ENCODE measurements around the gene RHOA.

Gene RHOA

DNA sequence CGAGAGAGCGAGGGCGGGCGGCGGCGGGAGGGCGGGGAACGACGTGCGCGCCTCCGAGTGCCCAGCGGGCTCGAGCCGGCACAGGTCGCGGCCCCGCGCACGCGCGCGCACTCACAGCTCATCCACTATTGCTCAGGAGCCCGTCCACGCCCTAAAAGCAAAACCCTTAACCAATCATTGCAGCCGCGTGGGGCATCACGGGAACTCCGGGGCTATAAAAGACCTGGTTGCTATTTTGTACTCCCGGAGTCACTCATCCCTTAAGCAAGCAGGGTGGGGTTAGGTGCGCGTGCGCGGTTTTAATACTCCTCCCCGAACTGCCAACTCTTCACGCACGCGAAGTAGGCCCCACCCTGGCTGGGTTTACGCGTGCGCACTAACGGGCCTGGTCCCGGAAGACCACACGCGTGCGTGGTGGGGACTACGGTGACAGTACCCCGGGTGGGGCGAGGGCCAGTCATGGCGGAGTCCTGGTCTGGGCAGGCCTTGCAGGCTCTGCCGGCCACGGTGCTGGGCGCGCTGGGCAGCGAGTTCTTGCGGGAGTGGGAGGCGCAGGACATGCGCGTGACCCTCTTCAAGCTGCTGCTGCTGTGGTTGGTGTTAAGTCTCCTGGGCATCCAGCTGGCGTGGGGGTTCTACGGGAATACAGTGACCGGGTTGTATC is at the start of gene RHOA, which contains the start of gene TCTA:
RHOA (minus strand) TSS at position 9 of the 664 bp plus-strand sequence. CDS start 36,387 bp downstream, outside the sequence.
TCTA (plus strand) TSS at position 456 of the 664 bp plus-strand sequence; CDS start at position 460, 4 bp downstream.
- DNase-seq = peak; percentile 90

- no peak for DNase-seq
Observed at GRCh38 chr3:49460956-49461355, 49.2 kb upstream of the RHOA start.

DNA sequence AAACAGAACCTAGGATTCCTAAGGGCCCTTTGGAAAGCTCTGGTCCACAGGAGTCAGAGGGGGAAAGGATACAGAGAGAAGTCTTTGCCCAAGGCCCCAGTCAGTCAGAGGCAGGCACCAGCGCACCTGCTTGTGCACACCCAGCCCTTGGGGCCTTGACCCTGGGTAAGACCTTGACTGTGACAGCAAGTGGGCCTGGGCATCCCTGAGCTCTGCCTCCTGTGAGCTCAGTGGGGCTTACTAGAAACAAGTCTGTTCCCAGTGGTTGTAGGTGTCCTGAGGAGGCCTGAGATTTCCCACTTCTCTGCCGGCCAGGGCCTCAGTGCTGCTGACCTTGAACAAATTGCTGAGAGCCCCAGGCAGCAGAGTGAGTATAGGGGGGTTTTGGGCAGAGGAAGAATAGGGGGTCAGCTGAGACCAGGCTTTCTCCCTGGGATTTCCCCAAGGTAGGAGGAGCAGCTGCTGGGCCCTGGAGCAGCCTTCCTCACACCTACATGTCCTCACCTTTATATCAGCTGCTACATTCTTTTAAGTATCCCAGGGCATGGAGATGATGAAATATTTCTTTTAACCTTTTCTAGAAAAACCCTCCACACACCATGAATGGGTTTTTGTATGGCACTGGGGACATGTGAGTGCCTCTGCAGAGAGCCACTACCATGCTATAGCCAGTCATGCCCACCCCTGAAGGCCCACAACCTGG is 48.6 kb upstream of the RHOA start:
- DNase-seq = no peak

GRCh38 chr3:49456466-49456865 is 44.7 kb upstream of the RHOA start:
- DNase-seq = no peak

- DNase-seq = no peak
Observed at GRCh38 chr3:49454898-49455681, 43.3 kb upstream of the RHOA start.

GRCh38 chr3:49454458-49454857 is 42.7 kb upstream of the RHOA start:
- no peak for DNase-seq

GRCh38 chr3:49453621-49454020 is 41.8 kb upstream of the RHOA start:
- no peak for DNase-seq

- no peak for DNase-seq
Observed at GRCh38 chr3:49445391-49445790, 33.6 kb upstream of the RHOA start.

DNA sequence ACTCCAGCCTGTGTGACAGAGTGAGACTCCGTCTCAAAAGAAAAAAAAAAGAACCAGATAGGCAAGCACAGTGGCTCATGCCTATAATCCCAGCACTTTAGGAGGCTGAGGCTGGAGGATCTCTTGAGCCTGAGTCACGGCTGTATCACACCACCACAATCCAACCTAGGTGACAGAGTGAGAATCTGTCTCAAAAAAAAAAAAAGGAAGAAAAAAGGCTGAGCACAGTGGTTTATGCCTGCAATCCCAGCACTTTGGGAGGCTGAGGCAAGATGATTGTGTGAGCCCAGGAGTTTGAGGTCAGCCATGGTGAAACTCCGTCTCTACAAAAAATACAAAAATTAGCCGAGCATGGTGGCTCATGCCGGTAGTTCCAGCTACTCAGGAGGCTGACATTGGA is 23.0 kb upstream of the RHOA start:
- no peak for DNase-seq

DNA sequence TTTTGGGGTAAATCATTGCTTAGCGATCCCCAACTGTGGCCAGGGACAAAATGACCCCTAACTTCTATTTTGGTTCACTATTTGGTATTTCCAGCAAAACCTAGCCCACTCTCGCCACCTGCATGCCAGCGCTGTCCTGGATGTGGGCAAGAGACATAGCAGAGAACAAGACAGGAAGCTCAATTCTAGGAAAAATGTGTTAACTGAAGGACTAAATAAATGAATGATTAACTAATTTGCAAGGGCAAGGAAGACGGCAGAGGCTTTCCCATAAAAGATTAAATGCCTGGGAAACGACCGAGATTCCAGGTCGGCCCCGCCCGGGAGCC is 16.9 kb upstream of the RHOA start:
- no peak for DNase-seq

DNA sequence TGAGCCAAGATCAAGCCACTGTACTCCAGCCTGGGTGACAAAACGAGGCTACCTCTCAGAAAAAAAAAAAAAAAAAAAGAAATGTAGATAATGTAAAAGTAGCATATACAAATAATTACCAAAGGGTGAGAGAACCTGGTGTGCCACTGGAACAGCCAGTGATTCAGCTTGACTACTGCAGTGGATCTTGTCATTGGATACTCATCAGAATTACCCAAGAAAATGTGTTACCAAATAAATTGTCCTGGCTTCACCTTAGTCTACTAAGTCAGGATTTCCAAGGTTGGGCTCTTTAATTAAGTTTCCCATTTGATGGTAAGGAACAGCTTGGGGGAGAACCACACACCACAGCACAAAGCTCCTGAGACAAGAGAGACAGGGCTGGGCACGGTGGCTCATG is 15.8 kb upstream of the RHOA start:
- DNase-seq = no peak

GRCh38 chr3:49424816-49425215 is 13.0 kb upstream of the RHOA start:
- DNase-seq = no peak

GRCh38 chr3:49422379-49423248 is 10.8 kb upstream of the RHOA start, which contains the start of gene AMT:
TSS of gene AMT (minus strand) at chr3:49422473. CDS start at chr3:49422450, 23 bp downstream.
- DNase-seq = no peak

- no peak for DNase-seq
Observed at GRCh38 chr3:49421890-49422378, 10.2 kb upstream of the RHOA start.

DNA sequence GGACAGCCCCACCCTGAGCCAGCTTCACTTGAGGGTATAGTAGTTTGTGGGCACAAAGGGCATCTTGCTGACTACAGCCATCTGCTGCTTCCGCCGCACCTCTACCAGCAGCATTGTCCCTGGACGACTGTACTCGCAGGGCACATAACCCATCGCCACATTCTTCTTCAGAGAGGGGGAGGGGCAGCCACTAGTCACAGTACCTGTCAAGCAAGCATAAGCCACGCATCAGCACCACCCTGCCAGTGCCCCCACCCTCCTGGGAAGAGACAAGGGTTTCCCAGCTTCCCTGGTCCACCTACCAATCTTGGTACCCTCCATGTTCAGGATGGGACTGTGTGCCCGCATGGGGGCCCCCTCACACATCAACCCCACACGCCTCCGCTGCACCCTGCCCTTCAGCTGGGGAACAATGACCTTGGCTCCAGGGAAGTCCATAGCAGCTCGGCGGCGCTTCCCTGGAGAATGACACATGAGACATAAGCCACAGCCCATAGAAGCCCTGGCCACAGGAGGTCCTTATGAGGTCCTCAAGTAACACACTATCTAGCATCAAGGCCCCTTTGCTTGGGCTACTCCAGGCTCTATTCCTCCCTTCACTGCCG is 5.8 kb upstream of the RHOA start:
- DNase-seq = no peak

GRCh38 chr3:49416867-49417266 is 5.1 kb upstream of the RHOA start:
- DNase-seq = no peak

GRCh38 chr3:49415931-49416601 is 4.3 kb upstream of the RHOA start:
- DNase-seq = no peak

- DNase-seq = no peak
Observed at GRCh38 chr3:49414753-49415152, 3.0 kb upstream of the RHOA start.

- DNase-seq = no peak
Observed at GRCh38 chr3:49413338-49413734, 1.6 kb upstream of the RHOA start.

DNA sequence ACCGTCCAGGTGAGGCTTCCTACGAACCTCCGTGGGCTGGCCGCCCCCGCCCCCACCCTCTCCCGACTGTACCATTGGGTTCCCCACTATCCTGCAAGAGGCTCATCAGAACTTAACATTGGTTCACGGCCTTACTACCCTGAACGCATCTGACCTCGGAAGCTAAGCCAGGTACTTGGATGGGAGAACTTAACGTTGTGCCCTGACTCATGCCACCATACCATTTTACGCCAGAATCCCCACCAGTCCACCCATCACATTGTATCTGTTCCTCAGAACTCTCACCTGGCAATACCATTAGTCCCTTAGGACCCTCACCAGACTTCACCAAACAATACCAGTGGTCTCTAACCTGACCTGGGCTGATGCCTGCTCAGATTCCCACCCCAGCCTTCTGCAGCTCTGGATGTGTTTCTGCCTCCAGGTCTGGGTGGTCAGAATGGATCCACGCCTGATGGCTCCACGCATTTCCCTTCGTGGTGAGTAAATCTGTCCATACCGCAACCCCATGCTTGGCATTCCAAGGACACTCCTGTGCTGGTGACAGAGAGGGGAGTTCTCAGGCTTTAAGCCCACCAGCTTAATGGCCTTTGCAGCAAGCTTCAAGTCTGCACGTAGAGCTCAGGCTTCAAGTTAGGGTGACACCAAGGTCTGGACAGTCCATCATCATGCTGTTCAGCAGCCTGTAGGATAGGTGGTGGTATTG is 1.0 kb upstream of the RHOA start:
- no peak for DNase-seq

- DNase-seq = no peak
Observed at GRCh38 chr3:49411535-49411967, 225 bp downstream of the RHOA start.

All from NCI-H2171 (cell line).